GM12878 (cell line): ENCODE data around the gene RGS19. TPM values are rescaled to one million over a fixed set of nuclear protein-coding genes. Genes with fewer than 3 reads are reported as not detected.

Experiments
- ATAC-seq: fragments of 200-7000 bp; cut with Tn5 transposase; 3 replicates; pipeline ENCODE4 v1.9.1; 2020; ENCODE audit warnings: mild to moderate bottlenecking, moderate library complexity
- BruUV-seq: library from RNA; stranded (reverse); fragments of 400-500 nt; replicated peaks from 2 replicates; lab custom pipeline; 2021; lab: Mats Ljungman, UMichigan
- CTCF ChIA-PET: fragments of 300-600 bp; sonication (Branson Sonifier 250); formaldehyde crosslinking; extraction: SDS; loops from one replicate; lab custom pipeline; 2021; ENCODE audit warnings: inconsistent platforms; lab: Yijun Ruan, JAX
- POLR2A ChIA-PET: fragments of 350-600 bp; formaldehyde crosslinking; extraction: SDS; loops from one replicate; lab custom pipeline; 2021; ENCODE audit warnings: inconsistent platforms; lab: Charles Lee
- RAD21 ChIA-PET: fragments of 300-600 bp; sonication (Branson Sonifier 250); formaldehyde crosslinking; loops from one replicate; lab custom pipeline; 2023; ENCODE audit warnings: antibody characterized with exemption; ENCODE audit not compliant: unreplicated experiment; lab: Charles Lee
- SMC1A ChIA-PET: fragments of 300-600 bp; sonication (Branson Sonifier 250); formaldehyde crosslinking; loops from one replicate; lab custom pipeline; 2023; ENCODE audit not compliant: unreplicated experiment, uncharacterized antibody; lab: Charles Lee
- DNase-seq: peaks from one replicate; pipeline ENCODE4 v3.0.0-alpha.2; 2011; ENCODE audit warnings: low read depth, low spot score
- FAIRE-seq: peaks from 3 replicates; lab custom pipeline; 2011; peaks lifted over from hg19 to GRCh38; lab: Jason Lieb, UNC
- H2AFZ ChIP-seq: 2 replicates; pipeline ENCODE4 v1.6.0; 2011; ENCODE audit warnings: low read depth, low read length, control low read depth; ENCODE audit not compliant: control insufficient read depth
- H3K27ac ChIP-seq: 2 replicates; pipeline ENCODE4 v1.5.1; 2011; ENCODE audit warnings: control low read depth; ENCODE audit not compliant: control insufficient read depth, insufficient read depth
- H3K27me3 ChIP-seq, 2 experiments: replicated peaks in 1 of 2; 2 replicates each; pipeline versions ENCODE4 v1.6.0 to v1.6.1; 2011; ENCODE audit warnings: low read length in 1 of 2; ENCODE audit not compliant: control insufficient read depth in 2 of 2, insufficient read depth in 2 of 2
- H3K36me3 ChIP-seq, 2 experiments: 2 replicates each; pipeline ENCODE4 v1.5.1; 2011; ENCODE audit warnings: low read length in 1 of 2; ENCODE audit not compliant: control insufficient read depth in 2 of 2, insufficient read depth in 2 of 2
- H3K4me1 ChIP-seq: 2 replicates; pipeline ENCODE4 v1.6.1; 2011; ENCODE audit warnings: mild to moderate bottlenecking, low read length, moderate library complexity, mixed read lengths; ENCODE audit not compliant: control insufficient read depth, insufficient read depth
- H3K4me2 ChIP-seq: 2 replicates; pipeline ENCODE4 v1.6.0; 2011; ENCODE audit warnings: control low read depth; ENCODE audit not compliant: control insufficient read depth, insufficient read depth
- H3K4me3 ChIP-seq: fragments of 200-600 bp; sonication (generic); 2 replicates; pipeline ENCODE4 v1.5.1; 2016
- H3K79me2 ChIP-seq: 2 replicates; pipeline ENCODE4 v1.6.0; 2011; ENCODE audit warnings: low read length; ENCODE audit not compliant: control insufficient read depth, insufficient read depth
- H3K9ac ChIP-seq: 2 replicates; pipeline ENCODE4 v1.8.0; 2011; ENCODE audit warnings: low read length, control low read depth, mixed read lengths; ENCODE audit not compliant: control insufficient read depth, insufficient read depth
- H3K9me3 ChIP-seq: replicated peaks from 3 replicates; pipeline ENCODE4 v1.5.1; 2011; ENCODE audit warnings: mild to moderate bottlenecking, low read length; ENCODE audit not compliant: control insufficient read depth, insufficient read depth
- H4K20me1 ChIP-seq: 2 replicates; pipeline ENCODE4 v1.6.0; 2011; ENCODE audit not compliant: control insufficient read depth, insufficient read depth
- NFYB ChIP-seq: IDR thresholded peaks from 2 replicates; pipeline ENCODE4 v1.6.1; 2011; ENCODE audit warnings: low read depth, mild to moderate bottlenecking, low read length, improper control_type of control experiment, moderate library complexity; ENCODE audit not compliant: insufficient read depth
- POLR2AphosphoS2 ChIP-seq: IDR thresholded peaks from 2 replicates; pipeline ENCODE4 v1.6.1; 2011; ENCODE audit warnings: low read depth, mild to moderate bottlenecking, low read length, improper control_type of control experiment, moderate library complexity
- SMARCA5 ChIP-seq: fragments of 450-650 bp; IDR thresholded peaks from 2 replicates; pipeline ENCODE4 v1.6.1; 2017; ENCODE audit warnings: mild to moderate bottlenecking
- SMC3 ChIP-seq: IDR thresholded peaks from 2 replicates; pipeline ENCODE4 v1.6.1; 2011; ENCODE audit warnings: low read length, improper control_type of control experiment, borderline replicate concordance
- TARDBP ChIP-seq: IDR thresholded peaks from 2 replicates; pipeline ENCODE4 v1.6.1; 2016; ENCODE audit warnings: borderline replicate concordance
- TCF3 ChIP-seq: IDR thresholded peaks from 2 replicates; pipeline ENCODE4 v1.6.1; 2012; ENCODE audit warnings: low read depth, mild to moderate bottlenecking, low read length, borderline replicate concordance; ENCODE audit not compliant: insufficient read depth
- ZZZ3 ChIP-seq: IDR thresholded peaks from 2 replicates; pipeline ENCODE4 v1.6.1; 2011; ENCODE audit warnings: low read depth; ENCODE audit not compliant: control insufficient read depth, insufficient read length
- WGBS: methylation state at CpG from one replicate; pipeline ENCODE4 v1.1.6; 2016; ENCODE audit warnings: low lambda C conversion rate; ENCODE audit not compliant: insufficient replicate concordance, insufficient coverage; ENCODE audit errors: missing lambda C conversion rate; 5-methylcytosine and 5-hydroxymethylcytosine counted together
- in situ Hi-C: fragments of 300-500 bp; cut with MboI; formaldehyde crosslinking; loops from 9 replicates; pipeline ENCODE4 v1.14.3; 2018; ENCODE audit warnings: mixed read lengths
- intact Hi-C: fragments of 100-400 bp; cut with micrococcal nuclease; formaldehyde crosslinking; loops from one replicate; pipeline ENCODE4 v1.14.2; 2022; ENCODE audit not compliant: unreplicated experiment
- polyA plus RNA-seq, 11 experiments: library from polyadenylated mRNA; depleted of rRNA in 4 of 11; unstranded in 6 of 11; stranded (reverse) in 5 of 11; fragments of >200 nt; fragmentation: Nextera tagmentation in 4 of 11; fragmentation: Illumina TruSeq in 1 of 11; extraction: Ambion mirVana in 4 of 11; extraction: Trizol in 1 of 11; gene quantifications; 1 replicate in 1 of 11; 2 replicates in 10 of 11; pipeline versions ENCODE4 v1.2.1 to v1.2.3, GENCODE V29; 2011 to 2016; ENCODE audit warnings: inconsistent platforms in 2 of 11, missing spikeins in 2 of 11, low read depth in 1 of 11
- total RNA-seq, 4 experiments: library from RNA; depleted of rRNA in 3 of 4; stranded (reverse); fragments of >200 nt in 3 of 4; fragmentation: Illumina TruSeq in 1 of 4; extraction: Trizol in 1 of 4; gene quantifications; 2 replicates each; pipeline versions ENCODE4 v1.2.1 to v1.2.3, GENCODE V29; 2013 to 2021
- TF ChIP-seq, protein P1 (sequence below): fragments of 150-350 bp; IDR thresholded peaks from 2 replicates; pipeline ENCODE4 v1.6.1; 2014; ENCODE audit warnings: mild to moderate bottlenecking, low read depth, low read length
- TF ChIP-seq, protein P2 (sequence below): fragments of 450-650 bp; conservative IDR thresholded peaks from 2 replicates; pipeline ENCODE4 v1.6.1; 2017; ENCODE audit warnings: mild to moderate bottlenecking, moderate library complexity

RGS19 gene
- total and polyA plus RNA-seq, 10 of the 15 experiments (the other 5 are each of a cell fraction or from before 2014, with no cell fraction given): 0.82 to 62.4 (median 39.8) TPM

DNA sequence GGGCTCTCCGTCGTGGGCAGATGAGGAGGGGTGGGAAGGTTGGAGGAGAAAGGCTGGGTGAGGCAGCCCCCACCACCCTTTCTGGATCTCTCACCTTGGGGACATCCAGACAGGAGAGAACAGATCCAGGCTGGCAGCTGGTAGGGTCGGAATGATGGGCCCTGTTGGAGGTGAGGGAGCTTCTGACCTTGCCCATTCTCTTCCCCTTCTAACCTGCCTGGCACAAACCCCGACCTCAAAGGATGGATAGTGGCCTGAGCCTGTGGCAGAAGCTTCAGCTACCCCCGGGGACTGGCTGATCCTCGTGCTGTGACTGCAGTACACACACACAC, 34.1 kb upstream of the RGS19 start:
- in situ Hi-C loops: no loop called here
- FAIRE-seq: no peak
- Histone ChIP-seq H3K9me3 (no peaks in the 10 kb centered on the region), H3K4me3 (no peak overlapping the region), H3K79me2 (no peaks in the 10 kb centered on the region), H2AFZ (no peak overlapping the region), H3K27ac (no peak overlapping the region), H4K20me1 (no peaks in the 10 kb centered on the region), H3K36me3 (no peaks in the 10 kb centered on the region), H3K4me1 (no peaks in the 10 kb centered on the region), H3K9ac (no peak overlapping the region), H3K27me3 (peaks cover 0 to 3% of the 10 kb centered on the region in 2 experiments; a peak in 1 of 4 replicates), H3K4me2 (no peak overlapping the region)
- TF ChIP-seq ZZZ3: no peak
- no peak for TF ChIP-seq SMC3
- TF ChIP-seq TARDBP: no peak
- no peak for TF ChIP-seq SMARCA5
- TF ChIP-seq NFYB: no peak
- TF ChIP-seq, protein P1, sequence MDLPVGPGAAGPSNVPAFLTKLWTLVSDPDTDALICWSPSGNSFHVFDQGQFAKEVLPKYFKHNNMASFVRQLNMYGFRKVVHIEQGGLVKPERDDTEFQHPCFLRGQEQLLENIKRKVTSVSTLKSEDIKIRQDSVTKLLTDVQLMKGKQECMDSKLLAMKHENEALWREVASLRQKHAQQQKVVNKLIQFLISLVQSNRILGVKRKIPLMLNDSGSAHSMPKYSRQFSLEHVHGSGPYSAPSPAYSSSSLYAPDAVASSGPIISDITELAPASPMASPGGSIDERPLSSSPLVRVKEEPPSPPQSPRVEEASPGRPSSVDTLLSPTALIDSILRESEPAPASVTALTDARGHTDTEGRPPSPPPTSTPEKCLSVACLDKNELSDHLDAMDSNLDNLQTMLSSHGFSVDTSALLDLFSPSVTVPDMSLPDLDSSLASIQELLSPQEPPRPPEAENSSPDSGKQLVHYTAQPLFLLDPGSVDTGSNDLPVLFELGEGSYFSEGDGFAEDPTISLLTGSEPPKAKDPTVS: no peak
- TF ChIP-seq, protein P2, sequence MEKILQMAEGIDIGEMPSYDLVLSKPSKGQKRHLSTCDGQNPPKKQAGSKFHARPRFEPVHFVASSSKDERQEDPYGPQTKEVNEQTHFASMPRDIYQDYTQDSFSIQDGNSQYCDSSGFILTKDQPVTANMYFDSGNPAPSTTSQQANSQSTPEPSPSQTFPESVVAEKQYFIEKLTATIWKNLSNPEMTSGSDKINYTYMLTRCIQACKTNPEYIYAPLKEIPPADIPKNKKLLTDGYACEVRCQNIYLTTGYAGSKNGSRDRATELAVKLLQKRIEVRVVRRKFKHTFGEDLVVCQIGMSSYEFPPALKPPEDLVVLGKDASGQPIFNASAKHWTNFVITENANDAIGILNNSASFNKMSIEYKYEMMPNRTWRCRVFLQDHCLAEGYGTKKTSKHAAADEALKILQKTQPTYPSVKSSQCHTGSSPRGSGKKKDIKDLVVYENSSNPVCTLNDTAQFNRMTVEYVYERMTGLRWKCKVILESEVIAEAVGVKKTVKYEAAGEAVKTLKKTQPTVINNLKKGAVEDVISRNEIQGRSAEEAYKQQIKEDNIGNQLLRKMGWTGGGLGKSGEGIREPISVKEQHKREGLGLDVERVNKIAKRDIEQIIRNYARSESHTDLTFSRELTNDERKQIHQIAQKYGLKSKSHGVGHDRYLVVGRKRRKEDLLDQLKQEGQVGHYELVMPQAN: no peak
- TF ChIP-seq POLR2AphosphoS2: no peak
- no peak for TF ChIP-seq TCF3
- CTCF ChIA-PET: interaction anchor here (1.2 kb wide), 1 partner anchor 11 kb away, joined by 3 read pairs; no protein-coding TSS in a partner anchor
- POLR2A ChIA-PET: no interaction called here
- SMC1A ChIA-PET: interaction anchor here (2.3 kb wide), 1 partner anchor 29 kb away, joined by 7 read pairs; the partner anchor contains the start of gene LKAAEAR1
- no TSS peak for BruUV-seq
- RAD21 ChIA-PET: interaction anchor here (0.9 to 1.4 kb wide), 2 partner anchors 30 to 60 kb away, joined by 3 to 7 read pairs; no protein-coding TSS in a partner anchor
- intact Hi-C loops: no loop called here
- WGBS: 26% methylated on average over 6 of the region's 6 CpGs
- ATAC-seq: no peak
- DNase-seq: no peak
